ENCODE data around the gene XYLT2. TPM values are rescaled to one million over a fixed set of nuclear protein-coding genes. Genes with fewer than 3 reads are reported as not detected.

The XYLT2 gene
- total RNA-seq, 1 experiment from 2014 or later: 47.5 TPM

DNA sequence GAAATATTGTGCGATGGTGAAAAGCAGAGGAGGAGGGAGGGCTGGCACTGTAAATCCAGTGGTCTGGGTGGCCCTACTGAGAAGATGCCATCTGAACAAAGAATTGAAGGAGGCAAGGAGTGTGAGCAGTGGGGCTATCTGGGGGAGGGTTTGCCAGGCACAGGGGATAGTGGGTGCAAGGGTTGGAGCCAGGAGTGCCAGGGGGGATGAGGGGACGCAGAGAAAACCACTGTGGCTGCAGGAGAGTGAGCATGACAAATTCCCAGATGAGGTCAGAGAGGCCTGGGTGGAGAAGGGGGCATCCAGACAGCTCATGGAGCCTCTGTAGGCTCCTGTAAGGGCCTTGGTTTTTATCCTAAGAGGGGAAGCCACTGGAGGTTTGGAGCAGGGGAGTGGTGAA lies 4.8 kb downstream of the XYLT2 start:
- H3K27me3 ChIP-seq (ENCODE audit: control insufficient read depth, insufficient read depth, low read length): no peaks in the 10 kb centered on the region
- peaks cover 13% of the 10 kb centered on the region for H3K36me3 ChIP-seq (replicated peaks; ENCODE audit: control insufficient read depth, insufficient read depth, low read length)
- no peak overlapping the region for H3K4me3 ChIP-seq (ENCODE audit: insufficient read depth, low read depth, low read length)
- DNase-seq: peak; percentile 13

DNA sequence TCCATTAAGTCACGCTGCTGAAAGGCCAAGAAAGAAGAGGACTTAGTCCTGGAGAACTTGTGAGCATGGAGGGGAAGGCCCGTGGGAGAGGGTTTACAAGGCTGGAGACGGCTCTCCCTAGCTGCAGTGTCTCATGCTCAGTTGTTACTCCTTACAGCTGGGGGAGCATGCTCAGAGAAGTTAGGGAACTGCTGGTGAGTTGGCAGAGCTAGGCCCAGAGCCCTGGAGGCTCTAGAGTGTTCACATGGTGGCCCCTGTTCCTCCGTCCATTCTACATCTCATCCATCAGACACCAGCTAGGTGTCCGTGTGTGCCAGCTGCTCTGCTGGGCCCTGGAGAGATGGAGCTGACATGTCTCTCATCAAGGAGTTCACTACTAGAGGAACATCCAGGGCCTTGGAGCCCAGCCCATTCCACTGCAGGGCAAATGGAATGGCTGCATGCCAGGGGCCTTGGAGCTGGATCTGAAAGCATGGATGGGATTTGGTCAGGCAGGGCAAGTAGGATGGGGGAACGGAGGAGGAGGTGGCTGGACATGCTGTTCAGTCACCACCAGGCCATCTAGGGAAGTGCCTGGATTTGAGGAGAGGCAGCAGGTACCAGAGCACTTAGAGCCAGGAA lies 6.3 kb downstream of the XYLT2 start:
- peak; percentile 35 for DNase-seq
- no peaks in the 10 kb centered on the region for H3K27me3 ChIP-seq (ENCODE audit: control insufficient read depth, insufficient read depth, low read length)
- H3K4me3 ChIP-seq (ENCODE audit: insufficient read depth, low read depth, low read length): no peak overlapping the region
- H3K36me3 ChIP-seq (replicated peaks; ENCODE audit: control insufficient read depth, insufficient read depth, low read length): peaks cover 22% of the 10 kb centered on the region

DNA sequence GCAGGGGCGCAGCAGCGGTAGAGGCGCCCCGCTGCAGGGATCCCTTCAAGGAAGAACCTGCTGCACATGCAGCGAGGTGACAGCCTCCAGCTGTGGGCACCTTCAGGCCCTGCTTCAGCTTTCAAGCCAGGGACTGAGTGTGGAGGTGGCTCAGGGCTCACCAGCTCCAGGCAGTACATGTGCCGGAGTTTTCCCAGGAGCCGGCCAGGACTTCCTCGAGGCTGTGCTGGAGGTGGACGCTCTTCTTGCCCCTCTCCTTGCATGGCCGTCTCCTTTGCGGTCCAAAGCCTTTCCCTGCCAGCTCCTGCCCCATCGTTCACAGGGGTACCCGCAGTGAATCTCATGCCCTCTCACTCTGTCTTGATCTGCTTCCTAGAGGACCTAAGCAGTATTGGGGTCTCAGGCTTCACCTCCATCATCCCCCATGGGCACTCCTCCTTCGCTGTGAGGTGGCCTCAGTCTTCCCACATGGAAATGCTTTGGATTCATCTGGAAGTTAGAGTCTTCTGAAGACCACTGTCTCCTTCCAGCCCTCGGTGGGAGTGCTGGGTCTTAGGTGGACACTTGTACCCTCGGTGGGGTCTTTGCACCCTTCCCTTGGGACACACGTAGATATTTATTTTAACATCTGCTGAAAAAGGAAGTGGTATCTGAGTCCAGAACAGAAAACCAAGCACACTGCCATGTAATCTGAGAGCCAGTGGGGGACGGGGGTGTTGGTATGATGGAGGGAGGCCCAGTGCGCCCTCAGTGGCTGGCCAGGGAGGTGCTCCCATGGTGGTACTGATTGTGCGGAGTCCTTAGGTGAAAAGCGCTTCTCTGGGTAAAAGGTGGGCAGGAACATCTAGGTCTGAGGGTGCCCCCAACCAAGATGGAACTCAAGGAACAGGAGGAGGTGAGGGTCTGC lies 7.0 kb downstream of the XYLT2 start:
- peak; percentile 62 for DNase-seq
- Histone ChIP-seq H3K27me3 (ENCODE audit: control insufficient read depth, insufficient read depth, low read length) (no peaks in the 10 kb centered on the region), H3K4me3 (ENCODE audit: insufficient read depth, low read depth, low read length) (no peak overlapping the region), H3K36me3 (replicated peaks; ENCODE audit: control insufficient read depth, insufficient read depth, low read length) (peaks cover 24% of the 10 kb centered on the region)

DNA sequence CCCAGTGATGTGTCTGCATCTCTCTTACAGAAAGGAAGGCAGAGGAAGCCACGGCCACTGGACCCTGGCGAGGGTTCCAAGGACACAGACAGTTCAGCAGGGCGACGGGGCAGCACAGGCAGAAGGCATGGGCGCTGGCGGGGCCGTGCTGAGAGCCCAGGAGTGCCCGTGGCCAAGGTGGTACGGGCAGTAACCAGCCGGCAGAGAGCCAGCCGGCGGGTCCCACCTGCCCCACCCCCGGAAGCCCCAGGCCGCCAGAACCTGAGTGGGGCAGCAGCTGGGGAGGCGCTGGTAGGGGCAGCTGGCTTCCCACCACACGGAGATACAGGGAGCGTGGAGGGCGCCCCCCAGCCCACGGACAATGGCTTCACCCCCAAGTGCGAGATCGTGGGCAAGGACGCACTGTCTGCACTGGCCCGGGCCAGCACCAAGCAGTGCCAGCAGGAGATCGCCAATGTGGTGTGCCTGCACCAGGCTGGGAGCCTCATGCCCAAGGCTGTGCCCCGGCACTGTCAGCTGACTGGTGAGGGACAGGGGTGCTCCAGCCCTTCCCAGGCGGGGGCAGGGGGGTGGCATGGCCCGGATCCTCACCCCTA lies 7.8 kb downstream of the XYLT2 start:
- no peaks in the 10 kb centered on the region for H3K27me3 ChIP-seq (ENCODE audit: control insufficient read depth, insufficient read depth, low read length)
- DNase-seq: peak; percentile 48
- H3K36me3 ChIP-seq (replicated peaks; ENCODE audit: control insufficient read depth, insufficient read depth, low read length): peaks cover 27% of the 10 kb centered on the region

GRCh38 chr17:50354198-50354597 lies 8.3 kb downstream of the XYLT2 start:
- DNase-seq: peak; percentile 39
- H3K27me3 ChIP-seq (ENCODE audit: control insufficient read depth, insufficient read depth, low read length): no peaks in the 10 kb centered on the region
- peaks cover 31% of the 10 kb centered on the region for H3K36me3 ChIP-seq (replicated peaks; ENCODE audit: control insufficient read depth, insufficient read depth, low read length)
- H3K4me3 ChIP-seq (ENCODE audit: insufficient read depth, low read depth, low read length): no peak overlapping the region

More for the DNA sequence above, 7.8 kb downstream of the XYLT2 start:
- H3K4me3 ChIP-seq (ENCODE audit: insufficient read depth, low read depth, low read length): no peak overlapping the region

DNA sequence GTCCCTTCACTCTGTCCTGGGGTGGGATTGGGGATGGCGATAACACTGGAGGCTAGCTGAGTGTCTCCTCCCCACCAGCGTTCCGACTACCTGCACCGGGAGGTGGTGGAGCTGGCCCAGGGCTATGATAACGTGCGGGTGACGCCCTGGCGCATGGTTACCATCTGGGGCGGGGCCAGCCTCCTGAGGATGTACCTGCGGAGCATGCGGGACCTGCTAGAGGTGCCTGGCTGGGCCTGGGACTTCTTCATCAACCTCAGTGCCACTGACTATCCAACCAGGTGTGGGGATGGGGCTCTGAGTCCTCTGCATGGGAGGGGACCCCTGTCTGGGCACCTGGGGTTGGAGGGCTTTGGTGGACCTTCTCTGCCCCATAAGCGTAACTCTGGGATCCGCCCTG lies 8.8 kb downstream of the XYLT2 start:
- Histone ChIP-seq H3K36me3 (replicated peaks; ENCODE audit: control insufficient read depth, insufficient read depth, low read length) (peaks cover 34% of the 10 kb centered on the region), H3K27me3 (ENCODE audit: control insufficient read depth, insufficient read depth, low read length) (no peaks in the 10 kb centered on the region), H3K4me3 (ENCODE audit: insufficient read depth, low read depth, low read length) (no peak overlapping the region)
- DNase-seq: no peak

- H3K4me3 ChIP-seq (ENCODE audit: insufficient read depth, low read depth, low read length): no peak overlapping the region
- H3K36me3 ChIP-seq (replicated peaks; ENCODE audit: control insufficient read depth, insufficient read depth, low read length): peaks cover 34% of the 10 kb centered on the region
- no peak for DNase-seq
- H3K27me3 ChIP-seq (ENCODE audit: control insufficient read depth, insufficient read depth, low read length): no peaks in the 10 kb centered on the region
Measured at GRCh38 chr17:50355336-50355700, 9.4 kb downstream of the XYLT2 start.

- Histone ChIP-seq H3K36me3 (replicated peaks; ENCODE audit: control insufficient read depth, insufficient read depth, low read length) (peaks cover 34% of the 10 kb centered on the region), H3K4me3 (ENCODE audit: insufficient read depth, low read depth, low read length) (no peak overlapping the region), H3K27me3 (ENCODE audit: control insufficient read depth, insufficient read depth, low read length) (no peaks in the 10 kb centered on the region)
- DNase-seq: no peak
Measured at GRCh38 chr17:50355701-50356341, 9.9 kb downstream of the XYLT2 start.

DNA sequence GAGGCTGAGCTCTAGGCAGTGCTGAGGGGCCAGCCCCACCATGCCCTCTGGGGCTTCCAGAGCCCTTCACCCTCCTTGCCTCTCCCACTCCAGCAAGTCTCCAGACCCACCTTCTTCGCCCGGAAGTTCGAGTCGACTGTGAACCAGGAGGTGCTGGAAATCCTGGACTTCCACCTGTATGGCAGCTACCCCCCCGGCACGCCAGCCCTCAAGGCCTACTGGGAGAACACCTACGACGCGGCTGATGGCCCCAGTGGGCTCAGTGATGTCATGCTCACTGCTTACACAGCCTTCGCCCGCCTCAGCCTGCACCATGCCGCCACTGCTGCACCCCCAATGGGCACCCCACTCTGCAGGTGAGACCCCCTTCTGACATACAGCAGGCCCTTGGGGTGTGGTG lies 10.5 kb downstream of the XYLT2 start:
- peak; percentile 39 for DNase-seq
- H3K4me3 ChIP-seq (ENCODE audit: insufficient read depth, low read depth, low read length): no peak overlapping the region
- peaks cover 34% of the 10 kb centered on the region for H3K36me3 ChIP-seq (replicated peaks; ENCODE audit: control insufficient read depth, insufficient read depth, low read length)
- H3K27me3 ChIP-seq (ENCODE audit: control insufficient read depth, insufficient read depth, low read length): no peaks in the 10 kb centered on the region

- no peaks in the 10 kb centered on the region for H3K27me3 ChIP-seq (ENCODE audit: control insufficient read depth, insufficient read depth, low read length)
- peak; percentile 31 for DNase-seq
- no peak overlapping the region for H3K4me3 ChIP-seq (ENCODE audit: insufficient read depth, low read depth, low read length)
- peaks cover 34% of the 10 kb centered on the region for H3K36me3 ChIP-seq (replicated peaks; ENCODE audit: control insufficient read depth, insufficient read depth, low read length)
Measured at GRCh38 chr17:50356892-50357510, 11.1 kb downstream of the XYLT2 start.

GRCh38 chr17:50358177-50358576 lies 12.3 kb downstream of the XYLT2 start:
- H3K36me3 ChIP-seq (replicated peaks; ENCODE audit: control insufficient read depth, insufficient read depth, low read length): peaks cover 32% of the 10 kb centered on the region
- no peaks in the 10 kb centered on the region for H3K27me3 ChIP-seq (ENCODE audit: control insufficient read depth, insufficient read depth, low read length)
- no peak overlapping the region for H3K4me3 ChIP-seq (ENCODE audit: insufficient read depth, low read depth, low read length)
- DNase-seq: no peak

DNA sequence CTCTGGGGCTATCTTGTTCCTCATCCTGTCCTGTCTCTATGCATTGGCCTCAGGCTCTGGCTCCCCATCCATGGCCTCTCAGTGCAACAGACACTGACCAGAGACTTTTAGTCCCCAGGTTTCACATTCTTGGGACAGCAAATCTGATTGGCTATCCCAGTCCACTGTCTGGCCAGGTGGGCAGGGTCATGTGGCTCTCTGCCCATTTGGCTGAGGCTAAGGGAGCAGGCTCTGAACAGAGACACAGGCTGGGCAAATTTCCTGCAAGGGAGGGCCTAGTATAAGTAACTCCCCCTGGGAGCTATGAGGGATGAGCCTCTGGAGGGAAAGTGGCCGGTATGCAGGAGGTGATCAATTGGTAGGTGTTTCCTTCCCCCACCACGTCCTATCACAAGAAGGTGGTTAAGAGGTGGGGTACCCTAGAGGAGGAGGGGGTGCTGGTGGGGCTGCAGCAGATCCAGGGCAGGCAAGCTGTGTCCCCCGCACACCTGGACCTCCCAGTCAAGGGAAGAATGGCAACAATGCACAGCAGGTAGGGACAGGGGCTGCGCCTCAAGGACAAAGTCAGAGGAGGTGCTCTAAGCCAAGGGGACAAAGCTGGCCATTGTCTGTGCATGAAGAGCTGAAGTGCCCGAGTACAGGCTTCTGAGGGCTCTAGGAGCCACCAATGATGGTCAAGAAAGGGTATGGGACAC lies 13.2 kb downstream of the XYLT2 start:
- no peaks in the 10 kb centered on the region for H3K27me3 ChIP-seq (ENCODE audit: control insufficient read depth, insufficient read depth, low read length)
- DNase-seq: no peak
- H3K4me3 ChIP-seq (ENCODE audit: insufficient read depth, low read depth, low read length): no peak overlapping the region
- peaks cover 29% of the 10 kb centered on the region for H3K36me3 ChIP-seq (replicated peaks; ENCODE audit: control insufficient read depth, insufficient read depth, low read length)

DNA sequence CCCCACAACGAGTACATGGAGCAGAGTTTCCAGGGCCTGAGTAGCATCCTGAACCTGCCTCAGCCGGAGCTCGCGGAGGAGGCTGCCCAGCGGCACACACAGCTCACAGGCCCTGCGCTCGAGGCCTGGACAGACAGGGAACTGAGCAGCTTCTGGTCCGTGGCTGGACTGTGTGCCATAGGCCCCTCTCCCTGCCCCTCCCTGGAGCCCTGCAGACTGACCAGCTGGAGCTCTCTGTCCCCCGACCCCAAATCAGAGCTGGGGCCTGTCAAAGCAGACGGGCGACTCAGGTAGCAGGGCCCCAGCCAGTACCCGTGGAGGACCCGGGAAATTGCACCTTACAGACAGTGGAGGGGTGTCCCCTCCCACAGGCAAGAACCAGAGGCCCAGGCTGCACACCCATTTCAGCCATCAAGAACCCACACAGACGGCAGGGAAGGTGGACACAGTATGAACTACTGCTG lies 14.1 kb downstream of the XYLT2 start:
- DNase-seq: no peak
- Histone ChIP-seq H3K27me3 (ENCODE audit: control insufficient read depth, insufficient read depth, low read length) (no peaks in the 10 kb centered on the region), H3K4me3 (ENCODE audit: insufficient read depth, low read depth, low read length) (no peak overlapping the region), H3K36me3 (replicated peaks; ENCODE audit: control insufficient read depth, insufficient read depth, low read length) (peaks cover 26% of the 10 kb centered on the region)

Measured in H7 (cell line).